Colonic mucosa (tissue), 4 donors: ENCODE results near the gene CEACAM8. TPM values are rescaled to one million over a fixed set of nuclear protein-coding genes. Genes with fewer than 3 reads are reported as not detected.
"Not testable (repeated sequence)": the region's sequence is repeated elsewhere in the genome, so short reads cannot be mapped to it uniquely, and the experiment has no call there.

ENCODE experiments used
- DNase-seq: peaks from one replicate; pipeline ENCODE4 v3.0.0-alpha.2; 2020
- H3K27ac ChIP-seq: fragments of 200-600 bp; one replicate; pipeline ENCODE4 v1.8.0; 2021
- H3K27me3 ChIP-seq: fragments of 200-600 bp; one replicate; pipeline ENCODE4 v1.8.0; 2021
- H3K36me3 ChIP-seq: fragments of 200-600 bp; one replicate; pipeline ENCODE4 v1.8.0; 2021
- H3K4me1 ChIP-seq: fragments of 200-600 bp; one replicate; pipeline ENCODE4 v1.8.0; 2021; ENCODE audit warnings: mild to moderate bottlenecking
- H3K4me3 ChIP-seq: fragments of 200-600 bp; one replicate; pipeline ENCODE4 v1.8.0; 2021
- H3K9ac ChIP-seq, 2 donors: one replicate each; pipeline ENCODE4 v1.7.0; 2013; ENCODE audit warnings: control low read depth in 2 of 2, low read depth in 2 of 2, low read length in 2 of 2
- H3K9me3 ChIP-seq: fragments of 200-600 bp; one replicate; pipeline ENCODE4 v1.8.0; 2021
- intact Hi-C: fragments of 100-400 bp; cut with DNase I; formaldehyde crosslinking; loops from one replicate; pipeline ENCODE4 v1.14.1; 2022
- total RNA-seq, 2 donors: library from RNA; stranded (reverse); fragmentation: NEBNext Ultra II Directional in 1 of 2; extraction: Animal tissue kit (Norgen Biotek cat#: 25700) in 1 of 2; gene quantifications; one replicate each; pipeline ENCODE4 v1.2.1, GENCODE V29; 2021
- TF ChIP-seq, protein P1 (sequence below): fragments of 200-600 bp; IDR thresholded peaks from one replicate; pipeline ENCODE4 v1.8.0; 2022; ENCODE audit warnings: antibody characterized with exemption, mild to moderate bottlenecking
- donor health status: healthy.
- donor health status: DM: no; HTN: no; CAD: no.
- donor health status: DM: no; HTN: no; CAD: no.

Gene CEACAM8
- total RNA-seq, 2 donors from 2014 or later = 0.85 to 2.3 TPM

DNA sequence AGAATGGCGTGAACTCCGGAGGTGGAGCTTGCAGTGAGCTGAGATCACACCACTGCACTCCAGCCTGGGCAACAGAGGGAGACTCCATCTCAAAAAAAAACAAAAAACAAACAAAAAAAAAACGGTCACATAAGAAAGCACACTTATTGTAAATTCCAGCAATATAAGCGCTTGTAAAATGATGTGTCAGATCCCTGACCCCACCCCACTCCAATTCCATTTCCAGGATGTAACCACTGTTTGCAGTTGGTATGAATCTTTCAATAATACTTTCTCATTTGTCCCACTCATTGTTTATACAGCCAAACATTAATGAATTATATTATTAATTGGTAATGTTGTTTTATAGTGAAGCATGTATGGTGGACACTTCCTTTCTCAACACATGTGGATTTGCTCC is 50.6 kb downstream of the CEACAM8 start:
- no peaks in the 10 kb centered on the region for H3K36me3 ChIP-seq
- H3K27me3 ChIP-seq = no peaks in the 10 kb centered on the region

DNA sequence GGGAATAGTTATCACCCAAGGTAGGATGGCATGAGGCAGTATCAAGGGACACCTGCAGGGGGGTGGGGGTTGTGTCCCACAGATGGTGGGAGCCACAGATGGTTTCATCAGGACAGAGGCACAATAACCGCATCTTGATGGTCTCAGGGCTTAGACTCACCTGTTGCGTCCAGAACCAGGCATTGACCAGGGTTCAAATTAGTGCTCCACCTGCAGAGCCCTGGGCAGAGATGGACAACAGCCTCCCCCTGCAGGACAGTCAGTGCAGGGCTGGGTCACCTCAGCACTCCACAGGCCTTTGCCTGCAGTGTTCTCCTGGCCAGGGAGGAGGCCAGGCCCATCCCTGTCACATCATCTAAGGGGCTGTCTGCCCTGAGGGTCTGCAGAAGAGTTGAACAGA is 51.9 kb downstream of the CEACAM8 start:
- no peak for DNase-seq

More for the DNA sequence above, 50.6 kb downstream of the CEACAM8 start:
- intact Hi-C loops = no loop called here
- Histone ChIP-seq H3K9ac (no peak overlapping the region), H3K4me3 (no peak overlapping the region), H3K4me1 (no peaks in the 10 kb centered on the region), H3K9me3 (no peaks in the 10 kb centered on the region), H3K27ac (no peak overlapping the region)
- TF ChIP-seq, protein P1, sequence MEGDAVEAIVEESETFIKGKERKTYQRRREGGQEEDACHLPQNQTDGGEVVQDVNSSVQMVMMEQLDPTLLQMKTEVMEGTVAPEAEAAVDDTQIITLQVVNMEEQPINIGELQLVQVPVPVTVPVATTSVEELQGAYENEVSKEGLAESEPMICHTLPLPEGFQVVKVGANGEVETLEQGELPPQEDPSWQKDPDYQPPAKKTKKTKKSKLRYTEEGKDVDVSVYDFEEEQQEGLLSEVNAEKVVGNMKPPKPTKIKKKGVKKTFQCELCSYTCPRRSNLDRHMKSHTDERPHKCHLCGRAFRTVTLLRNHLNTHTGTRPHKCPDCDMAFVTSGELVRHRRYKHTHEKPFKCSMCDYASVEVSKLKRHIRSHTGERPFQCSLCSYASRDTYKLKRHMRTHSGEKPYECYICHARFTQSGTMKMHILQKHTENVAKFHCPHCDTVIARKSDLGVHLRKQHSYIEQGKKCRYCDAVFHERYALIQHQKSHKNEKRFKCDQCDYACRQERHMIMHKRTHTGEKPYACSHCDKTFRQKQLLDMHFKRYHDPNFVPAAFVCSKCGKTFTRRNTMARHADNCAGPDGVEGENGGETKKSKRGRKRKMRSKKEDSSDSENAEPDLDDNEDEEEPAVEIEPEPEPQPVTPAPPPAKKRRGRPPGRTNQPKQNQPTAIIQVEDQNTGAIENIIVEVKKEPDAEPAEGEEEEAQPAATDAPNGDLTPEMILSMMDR = no peak
- DNase-seq = no peak

DNA sequence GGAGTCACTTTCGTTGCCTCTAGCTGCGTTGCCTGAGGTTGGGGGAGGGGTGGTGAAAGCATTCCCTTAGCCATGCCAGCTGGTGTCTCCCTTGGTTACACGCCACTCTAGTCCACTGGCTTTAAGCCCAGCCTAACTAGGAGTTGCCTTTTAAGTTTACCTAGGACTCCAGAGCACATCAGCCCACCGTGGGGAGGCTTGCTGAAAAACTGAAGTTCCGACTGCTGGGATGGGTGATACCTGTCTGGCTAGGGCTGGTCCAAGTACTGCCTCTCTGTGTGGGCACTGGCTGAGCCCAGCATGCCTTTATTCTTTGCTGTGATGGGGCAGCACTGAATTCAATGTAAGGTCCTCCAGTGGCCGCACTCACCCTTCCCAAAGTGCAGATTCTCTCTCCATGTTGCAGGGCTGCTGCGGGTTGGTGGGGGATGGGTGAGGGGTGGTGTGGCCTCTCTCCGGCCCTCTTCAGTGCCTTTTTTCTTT is 54.6 kb downstream of the CEACAM8 start:
- Histone ChIP-seq H3K9ac (no peak overlapping the region), H3K9me3 (no peaks in the 10 kb centered on the region), H3K27ac (no peak overlapping the region), H3K27me3 (no peaks in the 10 kb centered on the region), H3K4me3 (no peak overlapping the region), H3K36me3 (no peaks in the 10 kb centered on the region), H3K4me1 (no peaks in the 10 kb centered on the region)
- DNase-seq = no peak
- intact Hi-C loops = no loop called here
- TF ChIP-seq, protein P1 = no peak

More for the DNA sequence above, 51.9 kb downstream of the CEACAM8 start:
- no peak overlapping the region for H3K9ac ChIP-seq
- no peaks in the 10 kb centered on the region for H3K9me3 ChIP-seq
- H3K4me3 ChIP-seq = no peak overlapping the region
- no peak overlapping the region for H3K27ac ChIP-seq
- intact Hi-C loops = no loop called here
- no peaks in the 10 kb centered on the region for H3K36me3 ChIP-seq
- TF ChIP-seq, protein P1 = no peak
- H3K4me1 ChIP-seq = no peaks in the 10 kb centered on the region
- no peaks in the 10 kb centered on the region for H3K27me3 ChIP-seq

DNA sequence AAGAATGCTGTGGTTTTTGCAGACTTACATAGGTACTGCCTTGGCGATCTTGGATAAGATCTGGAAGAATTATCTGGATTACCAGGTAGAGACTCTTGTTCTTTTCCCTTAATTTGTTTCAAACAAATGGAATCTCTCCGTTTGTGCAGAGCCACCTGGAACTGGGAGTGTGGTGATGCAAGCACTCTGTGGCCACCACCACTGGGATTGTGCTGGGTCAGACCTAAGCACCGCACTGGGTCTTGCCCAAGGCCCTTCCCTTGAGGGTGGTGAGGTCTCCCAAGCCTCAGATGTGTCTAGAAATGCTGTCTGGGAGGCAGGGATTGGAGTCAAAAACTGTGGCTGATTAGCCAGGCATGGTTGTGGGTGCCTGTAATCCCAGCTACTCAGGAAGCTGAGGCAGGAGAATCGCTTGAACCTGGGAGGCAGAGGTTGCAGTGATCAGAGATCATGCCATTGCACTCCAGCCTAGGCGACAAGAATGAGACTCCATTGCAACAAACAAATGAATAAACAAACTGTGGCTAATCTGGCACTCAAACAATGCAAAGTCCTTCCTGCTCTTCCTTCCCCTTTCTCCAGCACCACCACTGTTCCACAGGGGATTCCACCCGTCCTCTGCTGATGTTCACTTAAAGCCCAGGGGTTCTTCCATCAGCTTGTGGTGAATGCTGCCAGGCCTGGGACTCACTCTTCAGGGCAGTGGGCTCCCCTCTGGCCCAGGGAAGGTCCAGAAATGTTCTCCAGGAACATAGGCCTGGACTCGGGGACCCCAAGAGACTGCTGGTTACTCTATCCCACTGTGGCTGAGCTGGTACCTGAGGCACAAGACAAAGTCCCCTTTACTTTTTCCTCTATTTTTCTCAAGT is 55.6 kb downstream of the CEACAM8 start:
- DNase-seq = no peak
- TF ChIP-seq, protein P1 = no peak
- Histone ChIP-seq H3K4me1 (no peaks in the 10 kb centered on the region), H3K9ac (no peak overlapping the region), H3K27ac (no peak overlapping the region), H3K36me3 (no peaks in the 10 kb centered on the region), H3K4me3 (no peak overlapping the region), H3K9me3 (no peaks in the 10 kb centered on the region), H3K27me3 (no peaks in the 10 kb centered on the region)
- intact Hi-C loops = no loop called here

DNA sequence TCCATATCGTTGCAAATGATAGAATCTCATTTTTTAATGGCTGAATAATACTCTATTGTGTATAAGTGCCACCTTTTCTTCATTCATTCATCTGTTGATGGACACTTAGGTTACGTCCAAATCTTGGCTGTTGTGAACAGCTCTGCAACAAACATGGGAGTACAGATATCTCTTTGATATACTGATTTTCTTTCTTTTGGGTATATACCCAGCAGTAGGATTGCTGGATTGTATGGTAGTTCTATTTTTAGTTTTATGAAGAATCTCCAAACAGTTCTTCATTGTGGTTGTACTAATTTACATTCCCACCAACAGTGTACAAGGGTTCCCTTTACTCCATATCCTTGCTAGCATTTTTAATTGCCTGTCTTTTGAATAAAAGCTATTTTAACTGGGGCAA is 59.4 kb downstream of the CEACAM8 start:
- H3K9ac ChIP-seq, H3K4me3 ChIP-seq, H3K36me3 ChIP-seq, DNase-seq, intact Hi-C loops, H3K27me3 ChIP-seq, H3K9me3 ChIP-seq, H3K4me1 ChIP-seq, H3K27ac ChIP-seq: not testable (repeated sequence)

DNA sequence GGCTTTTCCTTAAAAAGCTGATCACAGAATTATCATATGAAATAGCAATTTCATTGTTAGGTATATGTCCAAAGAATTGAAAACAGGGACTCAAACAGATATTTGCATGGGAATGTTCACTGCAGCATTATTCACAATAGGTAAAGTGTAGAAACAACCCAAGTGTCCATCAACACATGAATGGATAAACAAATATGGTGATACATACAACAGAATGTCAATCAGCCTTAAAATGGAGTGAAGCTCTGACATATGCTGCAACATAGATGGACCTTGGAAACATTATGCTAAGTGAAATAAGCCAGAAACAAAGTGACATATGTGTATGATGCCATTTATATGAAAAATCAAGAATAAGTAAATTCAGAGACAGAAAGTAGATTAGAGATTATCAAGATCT is 60.3 kb downstream of the CEACAM8 start:
- H3K4me1 ChIP-seq = no peaks in the 10 kb centered on the region
- H3K27me3 ChIP-seq = no peaks in the 10 kb centered on the region
- H3K36me3 ChIP-seq = no peaks in the 10 kb centered on the region
- DNase-seq = no peak
- intact Hi-C loops = no loop called here
- no peak overlapping the region for H3K27ac ChIP-seq
- TF ChIP-seq, protein P1 = no peak
- no peaks in the 10 kb centered on the region for H3K9me3 ChIP-seq
- H3K9ac ChIP-seq = no peak overlapping the region
- H3K4me3 ChIP-seq = no peak overlapping the region
